HepG2 (cell line): ENCODE results near the gene USP11. TPM values are rescaled to one million over a fixed set of nuclear protein-coding genes. Genes with fewer than 3 reads are reported as not detected.

Experiments used
- ATAC-seq: fragments of 200-7000 bp; cut with Tn5 transposase; 3 replicates; pipeline ENCODE4 v1.9.1; 2020; ENCODE audit warnings: mild to moderate bottlenecking, moderate library complexity
- BruUV-seq: library from RNA; stranded (reverse); fragments of 400-500 nt; replicated peaks from 2 replicates; lab custom pipeline; 2021; lab: Mats Ljungman, UMichigan
- CTCF ChIA-PET: fragments of 300-600 bp; formaldehyde crosslinking; extraction: SDS; loops from one replicate; lab custom pipeline; 2021; ENCODE audit warnings: low total read pairs, inconsistent platforms, low intra/inter-chr PET ratio; lab: Yijun Ruan, JAX
- POLR2A ChIA-PET: fragments of 350-600 bp; sonication (Branson Sonifier 250); formaldehyde crosslinking; loops from one replicate; lab custom pipeline; 2020; ENCODE audit warnings: antibody characterized with exemption, inconsistent platforms; lab: Yijun Ruan, JAX
- DNase-seq: peaks from one replicate; pipeline ENCODE4 v3.0.0-alpha.2; 2015; ENCODE audit warnings: low spot score
- FAIRE-seq: peaks from 3 replicates; lab custom pipeline; 2011; peaks lifted over from hg19 to GRCh38; lab: Jason Lieb, UNC
- H2AFZ ChIP-seq: one replicate; pipeline ENCODE4 v1.6.1; 2011; ENCODE audit warnings: low read length, inconsistent platforms
- H3K27ac ChIP-seq: fragments of 300-600 bp; 3 replicates; pipeline ENCODE4 v1.8.0; 2011; ENCODE audit warnings: mixed run types, mild to moderate bottlenecking, mixed read lengths, low read length, inconsistent platforms; ENCODE audit not compliant: insufficient read depth; ENCODE audit errors: extremely low read length
- H3K27me3 ChIP-seq, 2 experiments: fragments of 200-600 bp in 1 of 2; 2 replicates in 1 of 2; 3 replicates in 1 of 2; pipeline versions ENCODE4 v1.6.0 to v1.8.0; 2011; ENCODE audit warnings: low read length in 2 of 2, mild to moderate bottlenecking in 2 of 2, moderate library complexity in 2 of 2, inconsistent platforms in 1 of 2; ENCODE audit not compliant: insufficient read depth in 2 of 2, control insufficient read depth in 1 of 2
- H3K36me3 ChIP-seq, 2 experiments: fragments of 200-600 bp in 1 of 2; replicated peaks in 1 of 2; 2 replicates in 1 of 2; 3 replicates in 1 of 2; pipeline versions ENCODE4 v1.5.1 to v1.8.0; 2011; ENCODE audit warnings: low read length in 2 of 2, inconsistent platforms in 1 of 2; ENCODE audit not compliant: insufficient read depth in 2 of 2, control insufficient read depth in 1 of 2
- H3K4me1 ChIP-seq: 2 replicates; pipeline ENCODE4 v1.5.1; 2012; ENCODE audit warnings: low read length, inconsistent platforms; ENCODE audit not compliant: insufficient read depth
- H3K4me2 ChIP-seq: 2 replicates; pipeline ENCODE4 v1.6.0; 2011; ENCODE audit warnings: low read depth, low read length, inconsistent platforms
- H3K4me3 ChIP-seq, 3 experiments: fragments of 200-600 bp in 1 of 3; sonication (generic), shearing (Covaris generic) in 1 of 3; replicated peaks in 1 of 3; 2 replicates each; pipeline ENCODE4 v1.5.1; 2011 to 2016; ENCODE audit warnings: low read length in 3 of 3, inconsistent platforms in 2 of 3, low read depth in 2 of 3, mild to moderate bottlenecking in 2 of 3, control low read depth in 1 of 3, mixed read lengths in 1 of 3; ENCODE audit not compliant: insufficient read depth in 1 of 3
- H3K79me2 ChIP-seq: one replicate; pipeline ENCODE4 v1.6.1; 2011; ENCODE audit warnings: low read length, inconsistent platforms; ENCODE audit not compliant: insufficient read depth
- H3K9ac ChIP-seq: 2 replicates; pipeline ENCODE4 v1.6.0; 2011; ENCODE audit warnings: mild to moderate bottlenecking, low read depth, low read length, inconsistent platforms; ENCODE audit not compliant: insufficient read depth
- H3K9me3 ChIP-seq: 2 replicates; pipeline ENCODE4 v1.5.1; 2012; ENCODE audit warnings: mild to moderate bottlenecking, low read length
- H4K20me1 ChIP-seq: 2 replicates; pipeline ENCODE4 v1.6.0; 2011; ENCODE audit warnings: inconsistent platforms, mild to moderate bottlenecking, low read length, moderate library complexity; ENCODE audit not compliant: insufficient read depth
- FOXC1 ChIP-seq: sonication (generic); formaldehyde crosslinking; IDR thresholded peaks from 2 replicates; pipeline ENCODE4 v1.8.0; 2022; ENCODE audit warnings: mild to moderate bottlenecking, missing genetic modification reagents, borderline replicate concordance
- HDAC2 ChIP-seq: sonication (generic); formaldehyde crosslinking; IDR thresholded peaks from 2 replicates; pipeline ENCODE4 v1.4.0; 2020; ENCODE audit warnings: missing genetic modification reagents
- KLF12 ChIP-seq: sonication (generic); formaldehyde crosslinking; IDR thresholded peaks from 2 replicates; pipeline ENCODE4 v1.4.0; 2020; ENCODE audit warnings: missing genetic modification reagents, borderline replicate concordance
- SAP130 ChIP-seq: IDR thresholded peaks from 2 replicates; pipeline ENCODE4 v1.6.1; 2016; ENCODE audit warnings: low read depth
- ZKSCAN1 ChIP-seq: fragments of 150-350 bp; IDR thresholded peaks from 2 replicates; pipeline ENCODE4 v1.6.1; 2014; ENCODE audit warnings: low read length
- ZNF724P ChIP-seq: sonication (generic); formaldehyde crosslinking; IDR thresholded peaks from 2 replicates; pipeline ENCODE4 v1.8.0; 2022; ENCODE audit warnings: missing genetic modification reagents, borderline replicate concordance
- WGBS: methylation state at CpG from one replicate; pipeline ENCODE4 v1.1.6; 2017; ENCODE audit warnings: low lambda C conversion rate; 5-methylcytosine and 5-hydroxymethylcytosine counted together
- in situ Hi-C: cut with HindIII; loops from 2 replicates; pipeline ENCODE4 v1.10.0; 2017; ENCODE audit warnings: low pct_unique_long_range_greater_than_20kb; ENCODE audit not compliant: extremely low pct_ligation_motif_present
- intact Hi-C: fragments of 100-400 bp; cut with micrococcal nuclease; formaldehyde crosslinking; loops from one replicate; pipeline ENCODE4 v1.10.0; 2022; ENCODE audit not compliant: unreplicated experiment
- polyA plus RNA-seq, 8 experiments: library from polyadenylated mRNA; depleted of rRNA in 3 of 8; stranded (reverse) in 7 of 8; unstranded in 1 of 8; fragments of >200 nt; fragmentation: Illumina TruSeq in 4 of 8; extraction: Trizol in 4 of 8; gene quantifications; 2 replicates each; pipeline versions ENCODE4 v1.2.1 to v1.2.3, GENCODE V29; 2011 to 2016; ENCODE audit warnings: low read depth in 4 of 8, missing spikeins in 1 of 8, mixed read lengths in 1 of 8; ENCODE audit not compliant: insufficient read depth in 1 of 8
- total RNA-seq, 5 experiments: library from RNA; depleted of rRNA; stranded (reverse); fragments of >200 nt; fragmentation: Illumina TruSeq; extraction: Trizol; gene quantifications; 2 replicates each; pipeline ENCODE4 v1.2.3, GENCODE V29; 2016; ENCODE audit warnings: low read depth in 1 of 5
- TF ChIP-seq, protein P1 (sequence below): sonication (generic); formaldehyde crosslinking; IDR thresholded peaks from 2 replicates; pipeline ENCODE4 v1.4.0; 2020; ENCODE audit warnings: missing genetic modification reagents

The USP11 gene
- total and polyA plus RNA-seq, 2 of the 13 experiments (the other 11 are each of a cell fraction or from before 2014, with no cell fraction given) = 23.8 to 31.7 TPM

DNA sequence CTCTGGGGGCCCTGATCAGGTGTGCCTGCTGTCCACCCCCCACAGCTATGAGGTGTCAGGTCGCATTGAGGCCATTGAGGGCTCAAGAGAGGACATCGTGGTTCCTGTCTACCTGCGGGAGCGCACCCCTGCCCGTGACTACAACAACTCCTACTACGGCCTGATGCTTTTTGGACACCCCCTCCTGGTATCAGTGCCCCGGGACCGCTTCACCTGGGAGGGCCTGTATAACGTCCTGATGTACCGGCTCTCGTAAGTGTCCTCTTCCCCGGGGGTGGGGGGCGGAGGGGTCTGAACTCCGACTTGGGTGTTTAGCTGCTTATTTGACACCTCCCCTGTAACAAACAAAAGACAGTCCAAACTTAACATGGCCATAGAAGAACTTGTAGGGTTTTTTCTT lies 10.5 kb downstream of the USP11 start:
- BruUV-seq = no TSS peak
- no peak overlapping the region for H3K27ac ChIP-seq
- no peak for TF ChIP-seq KLF12 (CRISPR knock-in tag)
- TF ChIP-seq, protein P1, sequence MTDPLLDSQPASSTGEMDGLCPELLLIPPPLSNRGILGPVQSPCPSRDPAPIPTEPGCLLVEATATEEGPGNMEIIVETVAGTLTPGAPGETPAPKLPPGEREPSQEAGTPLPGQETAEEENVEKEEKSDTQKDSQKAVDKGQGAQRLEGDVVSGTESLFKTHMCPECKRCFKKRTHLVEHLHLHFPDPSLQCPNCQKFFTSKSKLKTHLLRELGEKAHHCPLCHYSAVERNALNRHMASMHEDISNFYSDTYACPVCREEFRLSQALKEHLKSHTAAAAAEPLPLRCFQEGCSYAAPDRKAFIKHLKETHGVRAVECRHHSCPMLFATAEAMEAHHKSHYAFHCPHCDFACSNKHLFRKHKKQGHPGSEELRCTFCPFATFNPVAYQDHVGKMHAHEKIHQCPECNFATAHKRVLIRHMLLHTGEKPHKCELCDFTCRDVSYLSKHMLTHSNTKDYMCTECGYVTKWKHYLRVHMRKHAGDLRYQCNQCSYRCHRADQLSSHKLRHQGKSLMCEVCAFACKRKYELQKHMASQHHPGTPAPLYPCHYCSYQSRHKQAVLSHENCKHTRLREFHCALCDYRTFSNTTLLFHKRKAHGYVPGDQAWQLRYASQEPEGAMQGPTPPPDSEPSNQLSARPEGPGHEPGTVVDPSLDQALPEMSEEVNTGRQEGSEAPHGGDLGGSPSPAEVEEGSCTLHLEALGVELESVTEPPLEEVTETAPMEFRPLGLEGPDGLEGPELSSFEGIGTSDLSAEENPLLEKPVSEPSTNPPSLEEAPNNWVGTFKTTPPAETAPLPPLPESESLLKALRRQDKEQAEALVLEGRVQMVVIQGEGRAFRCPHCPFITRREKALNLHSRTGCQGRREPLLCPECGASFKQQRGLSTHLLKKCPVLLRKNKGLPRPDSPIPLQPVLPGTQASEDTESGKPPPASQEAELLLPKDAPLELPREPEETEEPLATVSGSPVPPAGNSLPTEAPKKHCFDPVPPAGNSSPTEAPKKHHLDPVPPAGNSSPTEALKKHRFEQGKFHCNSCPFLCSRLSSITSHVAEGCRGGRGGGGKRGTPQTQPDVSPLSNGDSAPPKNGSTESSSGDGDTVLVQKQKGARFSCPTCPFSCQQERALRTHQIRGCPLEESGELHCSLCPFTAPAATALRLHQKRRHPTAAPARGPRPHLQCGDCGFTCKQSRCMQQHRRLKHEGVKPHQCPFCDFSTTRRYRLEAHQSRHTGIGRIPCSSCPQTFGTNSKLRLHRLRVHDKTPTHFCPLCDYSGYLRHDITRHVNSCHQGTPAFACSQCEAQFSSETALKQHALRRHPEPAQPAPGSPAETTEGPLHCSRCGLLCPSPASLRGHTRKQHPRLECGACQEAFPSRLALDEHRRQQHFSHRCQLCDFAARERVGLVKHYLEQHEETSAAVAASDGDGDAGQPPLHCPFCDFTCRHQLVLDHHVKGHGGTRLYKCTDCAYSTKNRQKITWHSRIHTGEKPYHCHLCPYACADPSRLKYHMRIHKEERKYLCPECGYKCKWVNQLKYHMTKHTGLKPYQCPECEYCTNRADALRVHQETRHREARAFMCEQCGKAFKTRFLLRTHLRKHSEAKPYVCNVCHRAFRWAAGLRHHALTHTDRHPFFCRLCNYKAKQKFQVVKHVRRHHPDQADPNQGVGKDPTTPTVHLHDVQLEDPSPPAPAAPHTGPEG (CRISPR knock-in tag) = no peak
- TF ChIP-seq FOXC1 (CRISPR knock-in tag) = no peak
- TF ChIP-seq SAP130 (CRISPR knock-in tag) = no peak
- TF ChIP-seq ZNF724P (CRISPR knock-in tag) = no peak
- no peak for TF ChIP-seq HDAC2
- no peak for TF ChIP-seq ZKSCAN1
- H3K27me3 ChIP-seq = no peaks in the 10 kb centered on the region
- intact Hi-C loops (no loop called here), in situ Hi-C loops (no loop called here)
- no CpG with 5 or more reads among the region's 14 CpGs for WGBS
- H3K9me3 ChIP-seq = no peaks in the 10 kb centered on the region
- H3K4me1 ChIP-seq = no peaks in the 10 kb centered on the region
- ChIA-PET POLR2A (no interaction called here), CTCF (no interaction called here)
- peaks cover 3 to 40% of the 10 kb centered on the region in 2 experiments; a peak in 4 of 5 replicates for H3K36me3 ChIP-seq
- H3K4me2 ChIP-seq = no peak overlapping the region
- FAIRE-seq (no peak), DNase-seq (no peak), ATAC-seq (no peak)
- H3K9ac ChIP-seq = no peak overlapping the region
- no peaks in the 10 kb centered on the region for H4K20me1 ChIP-seq
- H3K79me2 ChIP-seq = no peaks in the 10 kb centered on the region
- no peak overlapping the region for H3K4me3 ChIP-seq
- H2AFZ ChIP-seq = no peak overlapping the region
